Limb (tissue), 2 donors: ENCODE results near the gene ANKRD33B.
"Not testable (repeated sequence)": the region's sequence is repeated elsewhere in the genome, so short reads cannot be mapped to it uniquely, and the experiment has no call there.

Experiments used
- DNase-seq, 2 donors: peaks; one replicate each; pipeline ENCODE4 v3.0.0-alpha.2; 2016; ENCODE audit errors: extremely low spot score in 2 of 2

ANKRD33B gene

GRCh38 chr5:10556289-10556807 lies 7.5 kb upstream of the ANKRD33B start:
- DNase-seq, result peak in 1 of 2 donors; percentile 11

- peak in 1 of 2 donors; percentile 4 for DNase-seq
These were observed 6.8 kb upstream of the ANKRD33B start for GRCh38 chr5:10556893-10557746.

GRCh38 chr5:10559151-10559550 lies 4.7 kb upstream of the ANKRD33B start:
- DNase-seq, result no peak

- DNase-seq, result no peak
These were observed 4.0 kb upstream of the ANKRD33B start for GRCh38 chr5:10559871-10560270.

DNA sequence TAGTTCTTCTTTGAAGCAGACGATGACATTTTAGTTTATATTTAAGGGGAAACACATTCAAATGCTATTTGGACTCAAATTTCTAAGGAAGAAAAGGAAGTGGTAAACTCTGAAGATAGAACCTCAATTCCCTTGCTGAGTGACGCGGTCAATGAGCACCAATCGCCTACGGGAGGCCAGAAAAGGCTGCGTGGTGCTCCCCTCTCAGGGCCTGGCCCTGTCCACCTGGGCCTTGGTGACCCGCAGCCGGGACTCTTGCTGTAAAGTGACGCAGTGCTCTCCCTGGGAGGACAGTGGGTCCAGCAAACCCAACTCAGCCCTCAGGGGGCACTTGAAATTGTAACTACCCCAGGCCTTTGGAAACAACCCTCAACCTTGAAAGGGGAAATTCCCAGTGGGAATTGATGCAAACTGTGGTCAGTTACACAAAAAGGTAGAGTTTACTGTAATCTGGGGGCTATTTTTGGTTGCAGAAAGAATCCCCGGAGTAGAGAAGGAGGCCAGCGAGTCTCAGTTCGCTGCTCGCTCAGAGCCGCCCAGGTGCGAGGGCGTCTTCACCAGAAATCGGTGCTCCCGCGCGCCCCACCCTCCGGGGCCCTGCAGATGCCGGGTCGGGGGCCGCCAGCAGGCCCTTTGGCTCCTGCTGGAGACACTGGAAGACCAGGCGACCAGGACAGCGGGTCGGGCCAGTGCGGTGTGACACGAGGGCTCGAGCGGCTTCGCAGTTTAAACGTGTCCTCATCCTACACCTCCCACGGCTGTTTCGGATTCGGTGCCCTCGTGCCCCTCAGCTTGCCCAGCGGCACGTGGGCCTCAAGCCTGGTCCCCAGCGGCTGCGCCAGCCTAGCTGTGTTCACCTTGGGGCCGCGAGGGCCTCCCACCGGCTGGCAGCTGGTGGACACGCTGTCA lies 1.4 kb upstream of the ANKRD33B start:
- no peak for DNase-seq

GRCh38 chr5:10563110-10563944 lies 543 bp upstream of the ANKRD33B start:
- DNase-seq, result peak in 1 of 2 donors; percentile 71

- DNase-seq, result peak in 1 of 2 donors; percentile 54
These were observed 1.2 kb downstream of the ANKRD33B start for GRCh38 chr5:10564838-10565784.

GRCh38 chr5:10565785-10566542 lies 2.1 kb downstream of the ANKRD33B start:
- no peak for DNase-seq

DNA sequence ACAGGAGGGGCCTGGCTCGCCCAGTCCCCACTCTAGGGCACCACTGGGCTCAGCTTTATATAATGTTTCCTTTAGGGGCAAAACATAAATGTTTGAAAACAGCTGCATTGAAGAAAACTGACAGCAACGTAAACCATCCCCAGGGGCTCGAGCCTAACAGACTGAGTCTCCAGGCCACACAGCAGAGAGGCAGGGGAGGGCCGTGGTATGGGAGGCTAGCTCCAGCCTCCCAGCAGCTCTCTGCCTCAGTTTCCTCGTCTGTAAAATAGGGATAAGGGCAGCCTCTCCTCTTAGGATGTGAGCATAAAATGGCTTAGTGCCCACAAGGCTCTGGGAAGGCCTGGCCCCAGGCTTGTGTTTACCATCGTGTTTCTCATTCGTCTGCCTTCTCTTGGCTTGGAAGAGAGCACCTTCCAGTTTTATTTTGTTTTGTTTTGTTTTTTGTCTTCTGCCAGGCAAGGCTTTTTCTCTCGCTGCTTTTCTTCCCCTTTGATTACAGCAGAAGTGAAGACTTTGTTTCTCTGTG lies 2.7 kb downstream of the ANKRD33B start:
- no peak for DNase-seq

GRCh38 chr5:10567121-10567591 lies 3.3 kb downstream of the ANKRD33B start:
- DNase-seq, result no peak

DNA sequence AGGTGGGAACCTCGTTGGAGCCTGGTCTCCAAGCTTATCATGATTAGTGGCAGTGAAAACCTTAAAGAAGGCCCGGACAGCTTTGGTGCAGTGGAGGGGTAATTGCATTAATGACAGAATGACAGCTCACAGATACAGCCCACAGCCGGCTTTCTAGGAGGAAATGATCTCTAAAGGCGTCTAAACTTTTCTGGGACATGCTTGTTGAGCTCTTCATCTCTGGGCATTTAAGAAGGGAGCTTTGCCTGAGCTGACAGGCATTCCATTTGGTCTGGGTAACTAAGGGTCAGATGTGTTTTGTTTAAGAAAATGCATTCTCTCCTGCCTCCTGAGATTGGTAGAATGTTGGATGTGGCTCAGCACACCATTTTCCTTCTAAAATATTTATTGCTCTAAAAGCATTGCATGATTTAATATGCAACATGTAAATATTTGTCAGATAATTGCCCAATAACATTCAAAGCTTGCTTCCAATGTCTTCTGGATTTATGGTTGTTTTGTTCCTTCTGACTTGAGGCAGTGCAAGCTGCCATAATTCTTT lies 4.0 kb downstream of the ANKRD33B start:
- no peak for DNase-seq

DNA sequence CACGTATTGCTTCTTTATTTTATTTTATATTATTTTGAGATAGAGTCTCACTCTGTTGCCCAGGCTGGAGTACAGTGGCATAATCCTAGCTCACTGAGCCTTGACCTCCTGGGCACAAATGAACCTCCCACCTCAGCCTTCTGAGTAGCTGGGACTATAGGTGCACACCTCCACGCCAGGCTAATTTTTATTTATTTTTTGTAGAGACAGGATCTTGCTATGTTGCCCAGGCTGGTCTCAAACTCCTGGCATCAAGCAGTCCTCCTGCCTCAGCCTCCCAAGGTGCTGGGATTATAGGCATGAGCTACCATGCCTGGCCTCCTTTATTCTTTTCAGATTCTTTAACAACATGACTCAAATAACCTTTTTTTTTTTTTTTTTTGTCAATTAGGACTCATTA lies 6.7 kb downstream of the ANKRD33B start:
- DNase-seq, result not testable (repeated sequence)

- peak in 1 of 2 donors; percentile 9 for DNase-seq
These were observed 8.6 kb downstream of the ANKRD33B start for GRCh38 chr5:10572451-10572850.

DNA sequence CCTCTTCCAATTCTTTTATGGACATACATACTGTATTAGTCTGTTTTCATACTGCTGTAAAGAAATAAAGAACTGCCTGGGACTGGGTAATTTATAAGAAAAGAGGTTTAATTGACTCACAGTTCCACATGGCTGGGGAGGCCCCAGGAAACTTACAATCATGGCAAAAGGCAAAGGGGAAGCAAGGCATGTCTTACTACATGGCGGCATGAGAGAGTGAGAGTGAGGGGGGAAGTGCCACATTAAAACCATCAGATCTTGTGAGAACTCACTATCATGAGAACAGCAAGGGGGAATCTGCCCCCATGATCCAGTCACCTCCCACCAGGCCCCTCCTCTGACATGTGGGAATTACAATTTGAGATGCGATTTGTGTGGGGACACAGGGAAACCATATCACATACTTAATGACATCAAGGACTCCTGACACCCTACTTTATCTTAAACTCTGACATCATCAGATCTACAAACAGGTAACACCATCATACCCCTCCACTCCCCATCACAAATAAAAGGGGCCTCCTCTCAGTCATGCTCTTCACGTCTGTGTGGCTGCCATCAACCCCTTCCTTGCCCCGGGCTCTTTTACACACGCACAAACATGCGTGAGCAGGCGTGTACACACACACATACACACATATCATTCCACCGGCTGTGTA lies 9.7 kb downstream of the ANKRD33B start:
- peak in 1 of 2 donors; percentile 6 for DNase-seq

GRCh38 chr5:10574879-10575278 lies 11.0 kb downstream of the ANKRD33B start:
- DNase-seq, result not testable (repeated sequence)

GRCh38 chr5:10576121-10576789 lies 12.4 kb downstream of the ANKRD33B start:
- DNase-seq, result peak in 1 of 2 donors; percentile 1

DNA sequence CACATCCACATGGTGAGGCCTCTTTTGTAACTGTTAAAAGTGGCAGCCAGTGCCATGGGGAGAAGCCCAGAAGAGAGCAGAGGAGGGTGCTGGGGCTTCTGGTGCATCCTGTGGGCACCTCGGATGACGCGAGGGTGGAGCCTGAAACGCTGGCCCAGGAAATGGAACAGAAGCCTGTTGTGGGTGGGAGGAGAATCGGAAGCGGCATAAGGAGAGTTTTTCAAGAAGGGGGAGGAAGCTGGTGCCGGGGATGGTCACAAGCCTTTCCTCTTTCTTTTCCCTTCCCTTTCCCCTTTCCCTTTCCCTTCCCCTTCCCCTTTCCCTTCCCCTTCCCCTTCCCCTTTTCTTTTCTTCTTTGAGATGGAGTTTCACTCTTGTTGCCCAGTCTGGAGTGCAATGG lies 12.9 kb downstream of the ANKRD33B start:
- peak in 1 of 2 donors; percentile 3 for DNase-seq
